Body of pancreas (tissue), 4 donors: ENCODE results near the gene OSBPL5.

Experiments used
- POLR2A ChIP-seq, 3 donors: fragments of 450-650 bp; IDR thresholded peaks; one replicate each; pipeline ENCODE4 v1.6.1; 2016; ENCODE audit warnings: antibody characterized with exemption in 3 of 3, mild to moderate bottlenecking in 2 of 3
- TF ChIP-seq, protein P1 (sequence below), 7 experiments: fragments of 450-650 bp in 4 of 7; fragments of 200-600 bp in 3 of 7; sonication (generic) in 3 of 7; IDR thresholded peaks; one replicate each; pipeline ENCODE4 v1.5.1; 2016 to 2019; ENCODE audit warnings: antibody characterized with exemption in 7 of 7

GRCh38 chr11:3060436-3061025 lies 104.6 kb downstream of the OSBPL5 start:
- TF ChIP-seq, protein P1, sequence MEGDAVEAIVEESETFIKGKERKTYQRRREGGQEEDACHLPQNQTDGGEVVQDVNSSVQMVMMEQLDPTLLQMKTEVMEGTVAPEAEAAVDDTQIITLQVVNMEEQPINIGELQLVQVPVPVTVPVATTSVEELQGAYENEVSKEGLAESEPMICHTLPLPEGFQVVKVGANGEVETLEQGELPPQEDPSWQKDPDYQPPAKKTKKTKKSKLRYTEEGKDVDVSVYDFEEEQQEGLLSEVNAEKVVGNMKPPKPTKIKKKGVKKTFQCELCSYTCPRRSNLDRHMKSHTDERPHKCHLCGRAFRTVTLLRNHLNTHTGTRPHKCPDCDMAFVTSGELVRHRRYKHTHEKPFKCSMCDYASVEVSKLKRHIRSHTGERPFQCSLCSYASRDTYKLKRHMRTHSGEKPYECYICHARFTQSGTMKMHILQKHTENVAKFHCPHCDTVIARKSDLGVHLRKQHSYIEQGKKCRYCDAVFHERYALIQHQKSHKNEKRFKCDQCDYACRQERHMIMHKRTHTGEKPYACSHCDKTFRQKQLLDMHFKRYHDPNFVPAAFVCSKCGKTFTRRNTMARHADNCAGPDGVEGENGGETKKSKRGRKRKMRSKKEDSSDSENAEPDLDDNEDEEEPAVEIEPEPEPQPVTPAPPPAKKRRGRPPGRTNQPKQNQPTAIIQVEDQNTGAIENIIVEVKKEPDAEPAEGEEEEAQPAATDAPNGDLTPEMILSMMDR (IDR thresholded peaks at IDR 0.05): no peak
- no peak for TF ChIP-seq POLR2A (IDR thresholded peaks at IDR 0.05)
